Inferior parietal cortex (tissue), 1 donor: ENCODE measurements around the gene GSTM4.

ENCODE experiments used
- DNase-seq: peaks from one replicate; pipeline ENCODE4 v3.0.0-alpha.2; 2016; ENCODE audit errors: extremely low spot score

Gene GSTM4

GRCh38 chr1:109655615-109656519 is at the start of gene GSTM4:
Gene GSTM4 (plus strand): TSS chr1:109656099. CDS start chr1:109656390, 291 bp downstream.
- DNase-seq, result peak; percentile 69

GRCh38 chr1:109609881-109610280 is 46.0 kb upstream of the GSTM4 start:
- DNase-seq, result no peak

- DNase-seq, result no peak
These were observed 45.1 kb upstream of the GSTM4 start for GRCh38 chr1:109610609-109611307.

- no peak for DNase-seq
These were observed 44.5 kb upstream of the GSTM4 start for GRCh38 chr1:109611308-109611990.

- no peak for DNase-seq
These were observed 42.3 kb upstream of the GSTM4 start for GRCh38 chr1:109613361-109614147.

GRCh38 chr1:109615879-109616278 is 40.0 kb upstream of the GSTM4 start:
- DNase-seq, result no peak

GRCh38 chr1:109616391-109616790 is 39.5 kb upstream of the GSTM4 start:
- DNase-seq, result no peak

GRCh38 chr1:109617291-109617801 is 38.6 kb upstream of the GSTM4 start:
- no peak for DNase-seq

GRCh38 chr1:109618661-109619575 is 37.0 kb upstream of the GSTM4 start:
- no peak for DNase-seq

GRCh38 chr1:109619576-109620400 is 36.1 kb upstream of the GSTM4 start, which contains the start of the genes AMPD2 and GNAT2:
Gene AMPD2 (plus strand): TSS chr1:109619837. CDS start chr1:109621176, 1,339 bp downstream.
Gene GNAT2 (minus strand): TSS chr1:109619616. CDS start chr1:109612870, 6,746 bp downstream.
- DNase-seq, result peak; percentile 45

- DNase-seq, result peak; percentile 25
These were observed 35.5 kb upstream of the GSTM4 start for GRCh38 chr1:109620401-109620791.

- peak; percentile 86 for DNase-seq
These were observed 35.0 kb upstream of the GSTM4 start for GRCh38 chr1:109620841-109621286.

GRCh38 chr1:109621379-109622136 is 34.3 kb upstream of the GSTM4 start:
- DNase-seq, result no peak

GRCh38 chr1:109622137-109622892 is 33.6 kb upstream of the GSTM4 start:
- DNase-seq, result no peak

- DNase-seq, result no peak
These were observed 33.0 kb upstream of the GSTM4 start for GRCh38 chr1:109622895-109623294.

GRCh38 chr1:109623601-109624161 is 32.2 kb upstream of the GSTM4 start:
- DNase-seq, result no peak
